Tibial nerve (tissue), 4 donors: ENCODE measurements around the gene TUBB2B.

Experiments used
- CTCF ChIP-seq, 5 experiments: fragments of 200-600 bp in 3 of 5; fragments of 450-650 bp in 2 of 5; sonication (generic) in 3 of 5; IDR thresholded peaks; one replicate each; pipeline ENCODE4 v1.5.1; 2016 to 2019; ENCODE audit warnings: antibody characterized with exemption in 5 of 5, mild to moderate bottlenecking in 3 of 5, moderate library complexity in 2 of 5
- EP300 ChIP-seq, 2 donors: sonication (generic); formaldehyde crosslinking; IDR thresholded peaks; one replicate each; pipeline ENCODE4 v1.6.1; 2017; ENCODE audit warnings: antibody characterized with exemption in 2 of 2, mild to moderate bottlenecking in 1 of 2
- POLR2A ChIP-seq, 2 donors: fragments of 450-650 bp; IDR thresholded peaks; one replicate each; pipeline ENCODE4 v1.6.1; 2017; ENCODE audit warnings: antibody characterized with exemption in 2 of 2, mild to moderate bottlenecking in 2 of 2, moderate library complexity in 2 of 2

DNA sequence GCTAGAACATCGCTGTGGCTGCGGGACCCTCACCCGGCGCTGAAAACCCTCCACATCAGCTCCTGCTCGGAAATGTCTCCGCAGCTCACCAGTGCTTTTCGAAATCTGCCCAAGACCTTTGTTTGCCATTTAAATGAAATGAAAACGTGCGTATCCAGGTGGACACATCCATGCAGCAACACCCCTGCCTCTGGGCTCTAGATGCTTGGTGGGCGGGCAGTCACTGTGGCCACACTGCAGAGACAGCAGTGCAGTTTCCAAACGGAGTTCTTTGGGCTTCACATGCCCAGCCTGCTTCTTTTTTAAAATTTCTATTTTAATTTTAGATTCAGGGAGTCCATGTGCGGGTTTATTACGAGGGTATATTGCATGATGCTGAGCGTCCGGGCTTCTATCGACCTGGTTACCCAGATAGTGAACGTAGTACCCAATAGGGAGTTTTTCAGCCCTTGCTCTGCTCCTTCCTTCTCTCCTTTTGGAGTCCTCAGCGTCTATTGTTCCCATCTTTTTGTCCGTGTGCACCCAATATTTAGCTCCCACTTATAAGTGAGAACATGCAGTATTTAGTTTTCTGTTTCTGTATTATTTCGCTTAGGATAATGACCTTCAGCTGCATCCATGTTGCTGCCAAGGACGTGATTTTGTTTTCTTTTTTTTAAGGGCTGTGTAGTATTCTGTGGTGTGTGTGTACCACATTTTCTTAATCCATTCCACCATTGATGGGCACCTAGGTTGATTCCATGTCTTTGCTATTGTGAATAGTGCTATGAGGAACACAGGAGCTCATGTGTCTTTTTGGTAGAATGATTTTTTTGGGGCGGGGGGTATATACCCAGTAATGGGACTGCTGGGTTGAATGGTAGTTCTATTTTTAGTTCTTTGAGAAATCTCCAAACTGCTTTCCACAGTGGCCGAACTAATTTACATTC, 4.8 kb upstream of the TUBB2B start:
- TF ChIP-seq EP300 (IDR thresholded peaks at IDR 0.05): no peak
- TF ChIP-seq POLR2A (IDR thresholded peaks at IDR 0.05): no peak
- TF ChIP-seq CTCF (IDR thresholded peaks at IDR 0.05): no peak
